Glomerular visceral epithelial cell (primary cell): Measurements from ENCODE around the gene NUTM2G.
"Not testable (repeated sequence)": the region's sequence is repeated elsewhere in the genome, so short reads cannot be mapped to it uniquely, and the experiment has no call there.

Source experiments
- DNase-seq: peaks from one replicate; pipeline ENCODE4 v3.0.0-alpha.2; 2016; ENCODE audit errors: extremely low spot score

NUTM2G gene, protein sequence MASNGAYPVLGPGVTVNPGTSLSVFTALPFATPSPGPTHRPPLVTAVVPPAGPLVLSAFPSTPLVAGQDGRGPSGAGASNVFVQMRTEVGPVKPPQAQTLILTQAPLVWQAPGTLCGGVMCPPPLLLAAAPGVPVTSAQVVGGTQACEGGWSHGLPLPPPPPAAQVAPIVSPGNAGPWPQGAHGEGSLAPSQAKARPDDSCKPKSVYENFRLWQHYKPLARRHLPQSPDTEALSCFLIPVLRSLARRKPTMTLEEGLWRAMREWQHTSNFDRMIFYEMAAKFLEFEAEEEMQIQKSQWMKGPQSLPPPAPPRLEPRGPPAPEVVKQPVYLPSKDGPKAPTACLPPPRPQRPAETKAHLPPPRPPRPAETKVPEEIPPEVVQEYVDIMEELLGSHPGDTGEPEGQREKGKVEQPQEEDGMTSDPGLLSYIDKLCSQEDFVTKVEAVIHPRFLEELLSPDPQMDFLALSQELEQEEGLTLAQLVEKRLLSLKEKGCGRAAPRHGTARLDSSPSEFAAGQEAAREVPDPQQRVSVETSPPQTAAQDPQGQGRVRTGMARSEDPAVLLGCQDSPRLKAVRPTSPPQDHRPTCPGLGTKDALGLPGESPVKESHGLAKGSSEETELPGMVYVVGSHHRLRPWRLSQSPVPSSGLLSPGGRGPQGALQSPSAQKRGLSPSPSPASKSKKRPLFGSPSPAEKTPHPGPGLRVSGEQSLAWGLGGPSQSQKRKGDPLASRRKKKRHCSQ

DNA sequence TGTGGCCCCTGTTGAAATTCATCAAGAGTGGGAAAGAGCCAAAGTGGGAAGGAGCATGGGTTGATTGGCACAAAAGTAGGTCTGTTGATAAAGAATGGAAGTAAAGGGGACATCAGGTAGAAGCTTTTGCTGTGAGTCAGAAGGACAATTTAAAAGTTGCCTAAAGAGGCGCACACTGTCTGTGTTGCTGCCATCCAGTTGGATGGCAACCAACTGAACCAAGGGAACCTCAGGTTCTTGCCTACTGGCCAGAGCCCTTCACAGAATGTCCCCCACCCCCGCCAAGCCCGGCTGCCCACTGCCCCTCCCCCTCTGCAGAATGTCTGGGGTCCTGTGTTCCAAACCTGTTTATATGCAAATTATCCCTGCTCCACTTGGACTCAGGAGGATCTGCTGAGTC is at the start of gene NUTM2G:
TSS of gene NUTM2G (plus strand) at position 301 of the 400 bp plus-strand sequence. CDS start 182 bp downstream, outside the sequence.
- not testable (repeated sequence) for DNase-seq

DNA sequence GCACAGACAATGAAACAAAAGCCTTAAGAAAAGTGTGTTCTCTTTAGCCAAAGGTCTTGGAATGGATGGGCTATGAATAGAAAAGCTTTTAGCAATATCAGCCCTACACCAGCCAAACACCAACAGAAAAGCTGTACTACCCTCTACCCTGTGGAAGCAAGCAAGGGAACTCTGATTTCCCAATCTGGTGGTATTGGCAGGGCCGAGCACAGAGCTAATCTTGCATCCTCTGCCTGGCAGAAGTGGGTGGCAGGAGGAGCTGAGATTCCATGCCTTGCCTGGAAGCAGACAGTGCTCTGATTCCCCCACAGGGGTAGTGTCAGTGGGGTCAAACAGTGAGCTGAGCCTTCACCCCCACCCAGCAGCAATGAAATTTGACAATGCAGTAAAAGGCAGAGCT is 44.7 kb upstream of the NUTM2G start:
- no peak for DNase-seq

DNA sequence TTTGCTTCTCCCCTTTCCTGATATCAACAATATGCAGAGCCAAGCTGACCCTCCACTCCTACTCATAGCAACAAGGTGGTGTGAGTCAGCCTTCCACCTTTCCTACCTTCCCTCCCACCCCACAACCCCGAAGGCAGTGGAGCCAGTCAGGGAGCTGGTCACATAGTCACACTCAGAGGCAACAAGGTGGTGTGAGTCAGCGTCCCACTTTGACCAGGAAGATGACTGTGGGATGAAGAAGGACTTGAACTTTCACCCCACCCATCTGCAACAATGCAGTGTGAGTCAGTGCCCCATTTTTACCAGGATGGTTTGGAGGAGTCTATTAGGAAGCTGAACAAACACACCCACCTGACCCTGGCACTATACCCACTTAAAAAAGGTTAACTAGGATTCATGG is 44.2 kb upstream of the NUTM2G start:
- peak; percentile 91 for DNase-seq

DNA sequence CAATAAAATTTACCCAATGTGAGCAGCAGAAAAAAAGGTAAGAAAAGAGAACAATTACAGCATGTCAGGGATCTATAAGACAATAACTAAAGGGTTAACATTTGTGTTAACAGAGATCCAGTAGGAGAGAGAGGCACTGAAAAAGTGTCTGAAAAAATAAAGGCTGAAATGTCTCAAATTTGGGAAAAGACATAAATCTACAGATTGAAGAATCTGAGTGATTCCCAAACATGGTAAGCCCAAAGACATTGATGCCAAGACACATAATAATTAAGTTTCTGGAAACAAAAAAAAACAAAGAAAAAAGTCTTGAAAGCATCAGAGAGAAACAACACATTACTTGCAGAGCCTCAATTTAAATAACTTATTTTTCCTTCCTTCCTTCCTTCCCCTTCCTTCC is 43.2 kb upstream of the NUTM2G start:
- DNase-seq = no peak

DNA sequence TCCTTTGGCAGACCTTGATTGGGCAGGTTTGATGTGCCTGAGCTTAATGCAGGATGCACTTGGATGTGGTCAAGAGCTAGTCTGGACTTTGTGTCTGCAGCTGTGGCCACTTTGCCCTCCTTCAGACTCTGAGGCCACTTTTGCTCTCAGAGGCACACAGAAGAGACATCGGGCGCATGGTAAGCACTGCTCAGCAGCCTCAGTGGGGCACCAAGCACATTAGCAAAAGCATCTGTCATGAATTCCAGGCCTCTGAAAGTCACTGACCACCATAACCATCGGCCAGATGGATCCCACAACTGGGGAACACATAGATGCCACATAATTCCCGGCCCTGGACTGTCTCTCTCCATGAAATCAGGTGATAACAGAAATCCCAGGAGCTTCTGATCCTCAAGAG is 40.1 kb upstream of the NUTM2G start:
- no peak for DNase-seq

DNA sequence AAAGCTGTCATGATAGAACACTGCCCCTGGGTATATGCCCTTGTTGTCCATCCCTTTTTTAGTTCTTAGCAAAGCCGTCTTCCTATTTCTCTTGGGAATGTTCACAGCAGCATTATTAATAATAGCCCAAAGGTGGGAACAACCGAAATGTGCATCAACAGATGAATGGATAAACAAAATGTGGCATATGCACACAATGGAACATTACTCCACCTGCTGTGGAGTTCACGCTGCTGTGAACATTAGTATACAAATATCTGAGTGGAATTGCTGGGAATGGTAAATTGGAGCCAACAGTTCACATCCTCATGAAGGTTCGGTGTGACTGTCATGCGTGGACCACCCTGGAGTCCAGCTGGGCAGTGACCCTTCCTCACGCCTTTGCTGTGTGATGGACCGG is 36.5 kb upstream of the NUTM2G start:
- no peak for DNase-seq

DNA sequence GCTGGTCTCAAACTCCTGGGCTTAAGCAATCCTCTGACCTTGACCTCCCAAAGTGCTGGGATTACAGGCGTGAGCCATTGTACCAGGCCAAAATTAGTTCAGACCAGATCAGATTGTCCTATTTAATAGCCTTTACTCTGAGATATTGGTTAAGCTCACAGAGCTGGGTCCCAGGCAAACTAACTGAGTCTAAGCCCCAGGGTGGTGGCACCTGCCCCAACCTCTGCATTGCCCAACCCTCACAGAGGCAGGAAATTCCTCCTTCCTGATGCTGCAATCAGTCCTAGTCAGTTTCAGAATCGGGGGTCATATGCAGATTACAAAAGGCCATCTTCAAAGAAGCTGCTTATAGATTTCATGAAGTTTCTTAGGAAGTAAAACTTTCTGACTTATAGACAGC is 28.6 kb upstream of the NUTM2G start:
- not testable (repeated sequence) for DNase-seq

DNA sequence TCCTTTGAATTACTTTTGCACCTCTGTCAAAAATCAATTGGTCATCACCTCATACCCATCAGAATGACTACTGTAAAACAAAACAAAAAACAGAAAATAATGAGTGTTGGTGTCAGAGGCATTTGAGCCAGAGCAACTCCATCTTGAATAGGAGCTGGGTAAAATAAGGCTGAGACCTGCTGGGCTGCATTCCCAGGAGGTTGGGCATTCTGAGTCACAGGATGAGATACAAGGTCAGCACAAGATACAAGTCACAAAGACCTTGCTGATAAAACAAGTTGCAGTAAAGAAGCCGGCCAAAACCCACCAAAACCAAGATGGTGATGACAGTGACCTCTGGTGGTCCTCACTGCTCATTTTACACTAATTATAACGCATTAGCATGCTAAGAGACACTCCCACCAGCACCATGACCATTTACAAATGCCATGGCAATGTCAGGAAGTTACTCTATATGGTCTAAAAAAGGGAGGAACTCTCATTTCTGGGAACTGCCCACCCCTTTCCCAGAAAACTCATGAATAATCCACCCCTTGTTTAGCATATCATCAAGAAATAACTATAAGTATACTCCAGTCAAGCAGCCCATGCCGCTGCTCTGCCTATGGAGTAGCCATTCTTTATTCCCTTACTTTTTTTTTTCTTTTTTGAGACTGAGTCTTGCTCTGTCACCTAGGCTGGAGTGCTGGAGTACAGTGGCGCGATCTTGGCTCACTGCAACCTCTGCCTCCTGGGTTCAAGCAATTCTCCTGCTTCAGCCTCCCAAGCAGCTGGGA is 23.5 kb upstream of the NUTM2G start:
- DNase-seq = not testable (repeated sequence)

DNA sequence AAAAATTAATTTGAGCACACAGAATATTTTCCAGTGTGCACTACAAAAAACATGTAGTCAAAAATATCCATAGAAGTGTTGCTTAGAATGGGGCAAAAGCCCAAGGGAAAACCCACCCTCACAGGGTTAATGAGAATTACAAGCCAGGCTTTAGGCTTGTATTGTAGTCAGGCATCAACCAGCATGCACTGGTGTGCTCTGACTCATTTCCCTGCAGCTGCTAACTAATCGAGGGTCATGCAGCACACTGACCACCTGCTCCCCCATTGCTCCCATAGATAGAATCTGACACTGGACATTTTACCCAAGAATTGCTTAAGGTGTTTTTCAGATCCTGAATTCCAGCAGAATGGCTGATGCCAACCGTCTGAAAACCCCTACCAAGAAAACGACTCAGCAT is 20.2 kb upstream of the NUTM2G start:
- not testable (repeated sequence) for DNase-seq

DNA sequence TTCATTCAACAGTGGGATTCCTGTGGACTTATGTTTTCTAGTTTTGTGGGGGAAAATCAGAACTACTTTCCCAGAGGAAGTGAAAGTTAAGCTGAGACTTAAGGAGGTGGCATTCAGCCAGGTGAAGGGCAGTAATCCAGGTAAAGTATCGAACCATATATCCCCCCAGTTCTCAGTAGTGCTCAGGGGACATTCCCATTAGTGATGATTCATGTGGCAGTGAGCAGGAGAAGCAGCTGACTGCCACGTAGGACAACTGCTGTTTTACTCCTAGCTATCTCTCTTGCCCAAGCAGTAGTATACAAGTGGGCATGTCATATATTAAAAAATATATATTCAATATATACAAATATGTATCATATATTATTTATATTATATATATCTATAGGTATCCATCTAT is 13.1 kb upstream of the NUTM2G start:
- DNase-seq = not testable (repeated sequence)

DNA sequence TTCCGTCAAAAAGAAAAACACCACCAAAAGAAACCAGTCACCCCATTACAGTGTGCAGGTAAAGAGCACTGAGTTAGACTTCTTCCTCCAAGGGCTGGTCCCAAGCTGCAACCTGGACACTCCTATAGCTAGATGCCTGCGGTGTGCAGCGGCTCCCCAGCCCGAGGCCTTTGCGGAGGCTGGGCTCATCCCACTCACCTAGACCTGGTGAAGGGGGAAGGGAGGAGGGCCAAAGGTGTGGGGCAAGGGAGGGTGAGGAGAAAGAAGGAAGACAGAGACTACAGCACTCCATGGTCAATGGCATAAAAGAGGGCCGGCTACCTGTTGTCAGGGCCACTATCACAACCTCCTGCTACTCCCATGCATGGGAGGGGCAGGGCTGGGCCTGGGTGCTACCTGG is 12.1 kb upstream of the NUTM2G start:
- not testable (repeated sequence) for DNase-seq

DNA sequence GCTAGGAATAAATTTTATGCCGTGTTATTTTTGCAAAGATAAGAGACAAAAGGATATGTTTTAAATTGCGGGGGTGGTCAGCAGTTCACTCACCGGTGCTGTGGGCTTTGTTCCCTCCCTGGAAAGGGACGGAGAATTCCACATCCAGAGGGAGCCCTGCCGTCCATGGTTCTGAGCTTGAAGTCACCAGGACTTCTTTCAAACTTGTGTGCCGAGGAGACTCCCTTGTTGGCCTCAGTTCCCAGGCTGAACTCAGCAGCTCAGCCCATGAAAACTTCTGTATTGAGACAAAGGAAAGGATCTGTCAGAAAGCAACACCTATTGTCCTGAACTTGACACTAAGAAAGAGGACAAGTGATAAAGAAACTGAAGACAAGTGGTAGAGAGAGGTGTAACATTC is 10.1 kb upstream of the NUTM2G start:
- DNase-seq = not testable (repeated sequence)

DNA sequence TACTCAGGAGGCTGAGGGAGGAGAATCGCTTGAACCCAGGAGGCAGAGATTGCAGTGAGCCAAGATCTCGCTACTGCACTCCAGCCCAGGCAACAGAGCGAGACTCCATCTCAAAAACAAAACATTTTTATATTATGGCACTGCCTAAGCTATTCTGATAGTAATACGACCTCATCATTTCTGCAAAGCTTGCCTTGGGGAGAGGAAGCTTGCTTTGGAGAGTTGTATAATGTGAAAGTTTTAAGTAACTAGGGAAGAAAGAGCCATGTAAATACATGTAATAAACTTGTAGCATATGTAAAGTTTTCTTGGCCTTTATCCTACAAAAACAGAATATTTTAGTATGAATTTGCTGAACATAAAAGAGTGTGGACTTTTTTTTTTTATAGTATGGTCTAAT is 7.8 kb upstream of the NUTM2G start:
- DNase-seq = not testable (repeated sequence)

DNA sequence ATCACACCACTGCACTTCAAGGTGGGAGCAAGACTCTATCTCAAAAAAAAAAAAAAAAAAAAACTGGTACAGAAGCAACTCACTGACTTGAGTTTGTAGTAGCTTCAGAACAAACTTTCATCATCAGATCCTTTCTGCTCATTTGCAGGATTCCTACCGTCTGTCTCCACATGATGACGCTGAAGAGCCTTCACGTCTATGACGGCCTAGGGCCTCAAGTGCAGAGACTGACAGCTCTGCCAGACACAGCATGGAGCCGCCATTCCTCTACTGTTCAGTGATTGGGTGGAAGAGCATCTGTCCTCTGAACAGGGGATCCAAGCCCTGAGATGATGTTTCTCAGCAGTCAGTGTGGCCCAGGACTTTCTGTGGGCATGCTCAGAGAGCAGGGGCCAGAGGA is 3.1 kb upstream of the NUTM2G start:
- not testable (repeated sequence) for DNase-seq

DNA sequence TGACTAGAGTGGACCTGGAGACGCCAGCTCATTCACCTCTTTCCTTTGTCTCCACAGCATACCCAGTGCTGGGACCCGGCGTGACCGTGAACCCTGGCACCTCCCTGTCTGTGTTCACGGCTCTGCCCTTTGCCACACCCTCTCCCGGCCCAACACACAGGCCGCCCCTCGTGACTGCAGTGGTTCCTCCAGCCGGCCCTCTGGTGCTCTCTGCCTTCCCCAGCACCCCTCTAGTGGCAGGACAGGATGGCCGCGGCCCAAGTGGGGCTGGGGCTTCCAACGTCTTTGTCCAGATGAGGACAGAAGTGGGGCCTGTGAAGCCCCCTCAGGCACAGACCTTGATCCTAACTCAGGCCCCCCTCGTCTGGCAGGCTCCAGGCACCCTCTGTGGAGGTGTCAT is 3.0 kb downstream of the NUTM2G start:
- DNase-seq = not testable (repeated sequence)

DNA sequence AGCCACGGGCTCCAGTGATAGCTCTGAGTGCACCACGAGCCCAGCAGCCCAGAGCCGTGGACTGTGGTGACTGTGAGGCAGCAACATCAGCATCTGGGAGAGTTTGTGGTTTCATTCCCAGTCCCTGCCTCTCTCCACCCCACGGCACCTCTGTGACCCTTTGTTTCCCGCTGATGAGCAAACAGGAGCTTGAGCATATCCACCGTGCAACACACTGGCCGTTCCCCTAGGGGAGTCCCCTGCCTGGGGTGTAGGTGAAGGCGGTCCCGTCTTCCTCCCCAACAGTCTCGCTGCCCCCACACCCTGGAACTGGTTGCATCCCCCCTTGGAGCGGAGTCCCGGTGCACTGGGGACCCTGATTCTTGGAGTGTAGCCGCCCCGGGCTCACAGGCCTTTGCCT is 5.5 kb downstream of the NUTM2G start:
- DNase-seq = peak; percentile 10

DNA sequence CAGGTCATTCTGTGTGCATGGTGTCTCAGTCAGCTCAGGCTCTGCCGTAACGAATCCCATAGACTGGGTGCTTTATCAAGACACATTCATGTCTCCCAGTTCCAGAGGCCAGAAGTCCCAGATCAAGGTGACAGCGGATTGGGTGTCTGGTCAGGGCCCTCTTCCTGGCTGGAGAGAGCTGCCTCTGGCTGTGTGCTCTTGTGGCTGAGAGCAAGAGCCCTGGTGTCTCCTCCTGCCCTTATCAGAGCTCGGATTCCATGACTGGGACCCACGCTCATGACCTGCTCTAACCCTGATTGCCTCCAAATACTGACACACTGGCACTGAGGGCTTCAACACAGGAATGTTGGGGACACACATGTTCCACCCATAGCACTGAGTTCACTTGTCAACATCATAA is 6.1 kb downstream of the NUTM2G start:
- not testable (repeated sequence) for DNase-seq

DNA sequence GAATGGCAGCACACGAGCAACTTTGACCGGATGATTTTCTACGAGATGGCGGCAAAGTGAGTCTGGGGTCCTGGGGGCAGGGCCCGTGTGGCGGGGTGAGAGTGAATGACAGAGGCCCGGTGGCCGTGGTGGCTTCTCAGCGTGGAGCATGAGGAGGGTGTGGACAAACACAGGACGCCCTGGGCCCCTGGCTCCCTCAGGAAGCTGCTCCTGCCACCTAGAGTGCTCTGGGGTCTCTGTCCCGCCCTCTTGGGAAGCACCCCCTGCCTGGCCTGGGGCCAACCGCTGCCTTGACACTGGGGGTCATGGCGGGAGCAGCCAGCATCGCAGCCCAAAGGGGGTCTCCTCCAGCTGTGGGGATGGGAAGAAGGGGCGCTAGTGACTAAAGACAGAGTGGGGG is 6.8 kb downstream of the NUTM2G start:
- DNase-seq = not testable (repeated sequence)

DNA sequence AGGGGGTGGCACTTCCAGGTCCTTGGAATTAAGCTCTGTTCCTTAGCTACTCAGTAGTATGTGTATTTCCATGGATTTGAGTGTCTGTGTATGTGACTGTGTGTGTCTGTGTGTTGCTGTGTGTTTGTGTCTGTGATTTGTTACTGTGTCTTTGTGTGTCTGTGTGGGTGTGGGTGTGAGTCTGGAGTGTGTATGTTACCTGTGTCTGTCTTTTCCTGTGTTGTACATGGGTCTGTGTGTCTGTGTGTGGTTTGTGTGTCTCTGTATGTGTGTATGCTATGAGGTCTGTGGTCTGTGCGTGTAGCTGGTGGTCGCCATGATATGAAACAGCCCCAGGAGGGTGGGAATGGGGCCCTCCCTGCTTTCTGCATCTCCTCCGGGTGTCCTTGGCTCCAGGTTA is 8.8 kb downstream of the NUTM2G start:
- DNase-seq = not testable (repeated sequence)

DNA sequence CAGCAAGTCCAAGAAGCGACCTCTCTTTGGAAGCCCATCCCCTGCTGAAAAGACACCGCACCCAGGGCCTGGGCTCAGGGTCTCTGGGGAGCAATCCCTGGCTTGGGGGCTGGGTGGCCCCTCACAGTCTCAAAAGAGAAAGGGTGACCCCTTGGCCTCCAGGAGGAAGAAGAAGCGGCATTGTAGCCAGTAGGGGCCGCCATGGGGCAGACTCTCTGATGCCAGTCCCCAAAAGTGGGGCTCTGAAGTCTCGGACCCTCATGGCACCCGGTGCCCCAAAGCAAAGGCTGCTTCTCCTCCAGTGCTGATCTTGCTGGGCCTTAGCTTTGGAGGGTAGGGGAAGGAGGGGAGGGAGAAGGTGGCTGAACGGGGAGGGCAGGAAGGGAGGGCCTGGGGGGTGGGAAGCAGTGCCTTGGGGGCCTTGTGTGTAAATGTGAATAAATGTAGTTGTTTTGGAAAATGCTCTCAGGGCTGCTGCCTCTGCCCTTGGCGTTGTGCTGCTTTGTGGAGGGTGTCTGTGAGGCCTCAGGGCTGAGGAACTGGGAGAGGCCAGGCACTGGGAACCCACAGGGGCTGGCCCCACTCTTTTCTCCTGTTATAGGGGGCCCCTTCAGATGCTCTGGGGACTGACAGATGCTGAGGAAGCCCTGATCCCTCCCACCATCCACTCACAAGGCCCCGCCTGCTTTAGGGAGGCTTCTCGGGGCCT is 10.5 kb downstream of the NUTM2G start:
- DNase-seq = not testable (repeated sequence)

DNA sequence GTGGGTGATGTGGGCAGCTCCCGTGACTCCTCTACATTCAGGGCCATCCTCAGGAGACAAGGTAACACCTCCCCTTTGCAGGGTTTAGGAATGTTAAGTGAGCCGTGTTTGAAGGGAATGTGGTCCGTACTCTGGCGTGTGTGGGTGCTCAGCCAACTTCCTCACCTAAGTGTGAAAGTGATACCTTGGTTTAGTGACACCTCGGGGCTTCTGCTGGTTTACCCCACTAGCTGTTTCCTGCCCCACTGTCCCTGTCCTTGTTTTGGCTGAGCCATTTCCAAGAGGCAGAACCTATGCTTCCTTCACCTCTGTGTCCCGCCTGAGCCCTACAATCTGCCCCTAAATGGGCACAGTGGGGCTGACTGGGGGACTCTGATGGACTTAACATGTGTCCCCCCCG is 12.3 kb downstream of the NUTM2G start:
- not testable (repeated sequence) for DNase-seq

DNA sequence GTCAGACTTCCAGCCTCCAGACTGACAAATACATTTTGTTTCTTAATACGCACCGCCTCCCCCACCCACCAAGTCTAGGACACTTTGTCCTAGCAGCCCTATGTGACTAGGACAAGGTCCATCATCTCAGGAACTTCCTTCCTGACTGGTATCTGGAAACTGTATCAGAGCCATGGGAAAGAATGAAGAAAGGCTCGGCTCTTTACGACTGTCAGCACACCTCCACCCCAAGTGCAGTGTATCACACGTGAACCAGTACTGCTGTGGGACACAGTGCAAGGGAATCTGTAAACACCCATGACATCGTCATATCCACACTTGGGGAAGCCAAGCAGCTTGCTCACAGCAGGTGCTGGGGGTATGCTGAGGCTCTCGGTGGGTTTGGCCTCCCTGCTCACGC is 13.0 kb downstream of the NUTM2G start:
- not testable (repeated sequence) for DNase-seq
